Epithelial cell of umbilical artery (primary cell): Measurements from ENCODE around the gene PDZD11. TPM values are rescaled to one million over a fixed set of nuclear protein-coding genes. Genes with fewer than 3 reads are reported as not detected.

Experiments used
- total RNA-seq: library from RNA; depleted of rRNA; stranded (reverse); fragments of >200 nt; gene quantifications from 2 replicates; pipeline ENCODE4 v1.2.3, GENCODE V29; 2014

PDZD11 gene, protein sequence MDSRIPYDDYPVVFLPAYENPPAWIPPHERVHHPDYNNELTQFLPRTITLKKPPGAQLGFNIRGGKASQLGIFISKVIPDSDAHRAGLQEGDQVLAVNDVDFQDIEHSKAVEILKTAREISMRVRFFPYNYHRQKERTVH
- total RNA-seq: 39.6 and 43.0 TPM in 2 replicates

DNA sequence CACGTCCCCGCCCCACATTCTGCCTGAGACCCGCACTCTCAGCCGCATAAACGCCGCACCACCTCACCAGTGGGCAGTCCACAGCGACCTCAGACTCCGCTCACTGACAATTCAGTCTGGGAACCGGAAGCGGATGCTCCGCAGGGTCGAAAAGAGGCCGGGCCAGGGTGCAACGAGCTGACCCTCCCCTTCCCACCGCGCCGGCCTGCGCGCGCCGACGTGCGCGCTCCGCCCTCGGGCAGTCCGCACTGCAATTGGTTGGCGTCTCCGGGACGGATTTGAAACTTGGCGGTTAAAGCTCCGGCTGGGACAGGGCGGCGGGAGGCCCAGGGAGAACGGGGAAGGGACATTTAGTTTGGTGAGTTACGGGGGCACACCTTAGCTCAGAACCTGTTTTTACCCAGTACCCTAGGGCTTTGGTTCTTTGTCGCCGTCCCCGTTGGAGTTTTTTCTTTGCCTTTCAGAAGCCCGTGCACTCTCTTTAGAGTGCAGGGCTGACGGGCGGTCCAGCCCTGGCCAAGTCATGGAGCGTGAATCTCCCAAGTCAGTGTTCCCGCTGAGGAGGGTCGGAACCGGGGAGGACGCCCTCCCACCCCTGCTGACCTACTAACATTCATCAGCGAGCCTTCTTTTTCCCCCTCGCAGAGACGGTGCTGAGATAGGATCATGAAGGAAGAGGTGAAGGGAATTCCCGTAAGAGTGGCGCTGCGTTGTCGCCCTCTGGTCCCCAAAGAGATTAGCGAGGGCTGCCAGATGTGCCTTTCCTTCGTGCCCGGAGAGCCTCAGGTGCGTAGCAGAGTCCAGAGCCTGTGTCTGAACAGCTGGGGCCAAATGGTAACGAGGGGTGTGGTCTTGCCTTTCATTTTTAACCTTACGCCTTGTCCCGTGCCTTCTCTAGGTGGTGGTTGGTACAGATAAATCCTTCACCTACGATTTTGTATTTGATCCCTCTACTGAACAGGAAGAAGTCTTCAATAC, at the start of gene PDZD11, which contains the start of gene KIF4A:
TSS of gene PDZD11 (minus strand) at position 135 of the 978 bp plus-strand sequence. CDS start 586 bp downstream, outside the sequence.
TSS of gene KIF4A (plus strand) at position 312 of the 978 bp plus-strand sequence. CDS start at position 667, 355 bp downstream.

DNA sequence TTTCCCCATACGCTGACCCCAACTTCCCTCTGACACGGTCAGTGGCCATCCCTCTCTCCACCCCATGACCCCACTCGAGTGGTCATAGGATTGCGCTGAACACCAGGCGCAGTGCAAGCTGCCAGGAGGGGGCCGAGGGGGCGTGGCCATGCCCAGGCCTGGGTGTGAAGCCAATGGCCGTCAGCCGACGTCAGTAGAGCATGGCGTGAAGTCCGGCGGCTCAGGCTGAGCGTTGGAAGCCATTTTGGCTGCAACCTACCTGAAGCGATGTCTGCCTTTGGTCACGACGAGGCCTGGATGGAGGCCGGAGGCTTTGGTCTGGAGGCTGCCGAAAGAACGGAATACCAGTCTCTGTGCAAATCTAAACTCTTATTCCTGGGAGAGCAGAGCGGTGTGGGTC, 7.8 kb downstream of the PDZD11 start, which contains the start of gene RAB41:
TSS of gene RAB41 (plus strand) at position 222 of the 400 bp plus-strand sequence. CDS start at position 268, 46 bp downstream.

DNA sequence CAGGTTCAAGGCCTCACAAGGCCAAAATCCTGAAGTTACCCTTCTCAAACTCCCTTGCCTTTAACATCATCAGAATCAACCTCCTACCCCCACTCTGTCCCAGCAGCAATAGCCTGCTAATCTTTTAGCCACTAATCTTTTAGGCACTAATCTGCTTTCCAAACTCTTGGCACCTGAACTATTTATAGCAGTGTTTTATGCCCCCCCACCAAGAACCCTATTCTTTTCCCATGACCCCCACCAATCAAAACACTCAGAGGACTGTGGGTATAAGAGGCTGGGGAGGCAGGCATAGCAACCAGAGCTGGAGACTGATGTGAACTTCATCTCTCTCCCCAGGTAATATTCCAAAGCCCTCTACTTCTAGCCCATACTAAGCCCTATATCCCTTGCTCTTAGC, 21.7 kb downstream of the PDZD11 start, which contains the start of gene ARR3:
TSS of gene ARR3 (plus strand) at position 301 of the 400 bp plus-strand sequence. CDS start 1,052 bp downstream, outside the sequence.

DNA sequence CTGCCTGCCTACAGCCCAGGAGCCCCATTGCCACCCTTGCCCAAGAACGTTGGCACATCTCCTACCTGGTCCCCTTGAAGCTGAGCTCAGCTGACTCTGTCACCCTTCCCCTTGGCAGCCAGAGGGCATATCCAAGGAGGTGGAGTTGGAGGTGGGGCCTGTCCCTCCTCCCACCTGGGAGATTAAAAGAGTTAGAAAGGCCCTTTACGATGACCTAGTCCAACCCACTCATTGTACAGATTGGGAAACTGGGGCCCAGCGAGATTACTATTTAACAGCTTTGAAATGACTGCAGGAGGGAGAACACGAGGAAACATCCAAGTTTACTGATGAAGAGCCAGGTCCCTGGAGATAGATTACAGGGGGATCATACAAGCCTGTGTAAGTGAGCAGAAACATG, 29.6 kb downstream of the PDZD11 start, which contains the start of gene P2RY4:
TSS of gene P2RY4 (minus strand) at position 101 of the 400 bp plus-strand sequence. CDS start 580 bp downstream, outside the sequence.

Other genes with a start within 250 kb of the PDZD11 start
- 0.32 and 1.2 TPM in 2 replicates for gene AWAT2, start 240.0 kb downstream of the PDZD11 start, total RNA-seq
- not detected in 2 replicates for gene OTUD6A, start 227.5 kb downstream of the PDZD11 start, total RNA-seq
- gene IGBP1, start 156.5 kb downstream of the PDZD11 start, total RNA-seq: 66.3 and 75.0 TPM in 2 replicates
- not detected in 2 replicates for gene DGAT2L6, start 112.4 kb downstream of the PDZD11 start, total RNA-seq
- not detected in 2 replicates for gene AWAT1, start 55.3 kb downstream of the PDZD11 start, total RNA-seq
- not detected in 2 replicates for gene P2RY4, start 29.7 kb downstream of the PDZD11 start, total RNA-seq
- not detected in 2 replicates for gene ARR3, start 21.6 kb downstream of the PDZD11 start, total RNA-seq
- gene RAB41, start 7.8 kb downstream of the PDZD11 start, total RNA-seq: not detected in 2 replicates
- 15.9 and 22.5 TPM in 2 replicates for gene KIF4A, start 177 bp upstream of the PDZD11 start, total RNA-seq
- gene GDPD2, start 133.4 kb upstream of the PDZD11 start, total RNA-seq: not detected in 2 replicates
- gene DLG3, start 154.9 kb upstream of the PDZD11 start, total RNA-seq: 1.3 and 2.9 TPM in 2 replicates